Stimulated activated CD4-positive, alpha-beta T cell treated with anti-CD3 and anti-CD28 coated beads, Interleukin-4, amount 100 ng/mL, for 4 hours (primary cell): ENCODE results near the gene PAF1.
"Not testable (repeated sequence)": the region's sequence is repeated elsewhere in the genome, so short reads cannot be mapped to it uniquely, and the experiment has no call there.

ENCODE experiments used
- DNase-seq, 2 experiments: peaks; one replicate each; pipeline ENCODE4 v3.0.0-alpha.2; 2020

Gene PAF1

DNA sequence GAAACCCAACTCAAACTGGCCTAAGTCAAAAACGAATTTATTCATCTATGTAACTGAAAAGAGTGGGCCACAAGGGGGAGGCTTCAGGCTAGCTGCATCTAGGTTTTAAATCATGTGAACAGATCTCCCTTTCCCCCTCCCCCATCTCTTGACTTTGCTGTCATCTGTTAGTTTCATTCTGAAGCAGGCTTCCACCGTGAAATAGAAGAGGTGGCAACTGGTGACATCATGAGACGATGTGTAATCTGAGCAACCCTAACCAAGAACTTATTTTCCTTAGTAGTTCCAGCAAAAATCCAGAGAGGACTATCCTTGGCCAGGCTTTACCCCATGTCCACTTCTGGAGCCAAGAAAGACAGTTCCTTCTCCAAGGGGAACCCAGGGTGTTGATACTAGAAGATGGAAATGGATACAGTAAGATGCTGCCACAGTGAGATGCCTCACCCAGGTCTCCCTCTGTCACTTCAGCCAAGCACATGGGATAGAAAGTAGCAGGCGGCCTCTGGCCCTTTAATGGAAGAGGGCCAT, 39.3 kb downstream of the PAF1 start:
- no peak for DNase-seq

DNA sequence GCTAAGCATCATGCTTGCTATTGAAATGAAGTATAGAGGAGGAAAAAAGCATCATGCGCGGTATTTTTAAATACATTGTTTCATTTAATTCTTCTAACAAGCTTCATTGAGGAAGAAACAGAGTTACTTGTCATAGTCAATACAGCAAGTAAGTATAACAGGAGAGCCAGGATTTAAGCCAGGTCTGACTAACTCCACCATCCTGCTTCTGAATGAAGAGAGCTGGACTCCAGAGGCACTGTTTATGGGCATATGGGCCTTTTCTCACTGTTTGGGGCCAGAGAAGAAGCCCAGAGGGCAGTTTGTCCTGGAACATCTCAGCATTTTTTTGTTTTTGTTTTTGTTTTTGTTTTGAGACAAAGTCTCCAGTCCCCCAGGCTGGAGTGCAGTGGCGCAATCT, 40.8 kb downstream of the PAF1 start:
- no peak for DNase-seq

DNA sequence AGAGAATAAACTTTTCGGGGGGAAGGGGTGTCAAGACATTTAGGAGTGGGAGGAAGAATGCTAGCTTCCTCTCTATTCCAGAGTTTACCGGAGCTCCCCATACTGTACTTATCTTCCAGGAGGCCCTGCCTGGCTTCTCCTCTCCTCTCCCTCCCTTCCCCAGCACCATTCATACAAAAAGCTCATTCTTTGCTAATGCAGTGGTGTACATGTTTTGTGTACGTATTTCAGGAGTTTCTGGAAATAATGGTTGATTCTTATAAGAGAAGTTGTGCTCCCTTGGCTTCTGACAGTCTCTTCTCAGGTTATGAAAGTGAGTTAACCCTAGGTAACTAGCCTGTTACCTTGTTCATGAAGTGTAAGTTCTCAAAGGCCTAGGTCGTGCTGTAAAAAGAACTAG, 41.6 kb downstream of the PAF1 start:
- DNase-seq, result no peak

DNA sequence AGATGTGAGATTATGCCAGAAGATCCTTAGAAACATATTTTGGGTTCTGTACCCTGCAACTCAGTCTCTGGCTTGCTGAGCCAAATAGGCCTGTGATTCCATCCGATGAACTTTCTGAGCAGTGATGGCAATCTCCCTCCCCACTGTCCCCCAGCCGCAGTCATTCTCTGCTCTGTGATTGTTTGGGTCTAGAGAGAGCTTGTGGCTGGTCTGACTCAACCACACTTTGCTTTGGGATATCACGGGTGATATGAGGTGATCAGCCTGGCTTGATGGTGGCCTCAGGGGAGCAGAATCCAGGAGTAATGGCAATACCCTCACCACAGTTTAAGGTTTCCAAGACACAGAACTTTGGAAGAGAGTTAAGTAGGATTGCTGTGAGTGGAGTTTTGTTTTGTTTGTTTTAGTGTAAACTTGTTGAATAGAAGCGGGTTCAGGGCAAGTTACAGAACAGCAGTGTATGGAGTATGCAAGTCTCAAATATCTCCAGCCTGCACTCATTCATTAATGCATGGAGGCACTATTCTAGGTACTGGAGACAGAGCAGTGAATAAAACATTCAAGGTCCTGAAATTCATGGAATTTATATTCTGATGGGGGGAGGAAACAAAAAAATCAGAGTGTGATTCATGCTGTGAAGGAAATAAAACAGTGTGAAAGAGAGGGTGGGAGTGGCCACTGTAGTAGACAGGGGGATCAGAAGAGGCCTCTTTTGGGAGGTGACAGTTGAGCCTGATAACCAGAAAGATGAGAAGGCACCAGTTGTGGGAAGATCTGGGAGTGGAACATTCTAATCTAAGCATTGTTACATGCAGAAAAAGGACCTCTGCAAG, 43.4 kb downstream of the PAF1 start:
- DNase-seq, result no peak

DNA sequence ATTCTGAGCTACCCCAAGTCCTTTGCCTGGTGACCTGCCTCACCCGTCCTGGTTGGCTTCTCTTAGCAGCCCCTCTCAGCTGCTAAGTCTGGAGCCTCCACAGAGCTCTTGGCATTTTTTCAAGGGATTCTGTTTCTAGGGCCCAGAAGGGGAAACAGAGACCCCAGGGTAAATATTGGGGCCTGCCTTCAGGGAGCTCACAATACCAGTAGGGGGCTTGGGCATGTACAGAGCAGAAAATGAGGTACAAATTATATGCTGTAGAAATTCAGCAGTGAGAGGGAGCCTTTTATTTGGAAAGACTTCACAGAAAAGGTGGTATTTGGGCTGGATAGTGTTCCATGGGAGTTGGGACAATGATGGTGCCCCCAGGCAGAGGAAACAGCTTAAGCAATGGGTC, 45.0 kb downstream of the PAF1 start:
- no peak for DNase-seq

DNA sequence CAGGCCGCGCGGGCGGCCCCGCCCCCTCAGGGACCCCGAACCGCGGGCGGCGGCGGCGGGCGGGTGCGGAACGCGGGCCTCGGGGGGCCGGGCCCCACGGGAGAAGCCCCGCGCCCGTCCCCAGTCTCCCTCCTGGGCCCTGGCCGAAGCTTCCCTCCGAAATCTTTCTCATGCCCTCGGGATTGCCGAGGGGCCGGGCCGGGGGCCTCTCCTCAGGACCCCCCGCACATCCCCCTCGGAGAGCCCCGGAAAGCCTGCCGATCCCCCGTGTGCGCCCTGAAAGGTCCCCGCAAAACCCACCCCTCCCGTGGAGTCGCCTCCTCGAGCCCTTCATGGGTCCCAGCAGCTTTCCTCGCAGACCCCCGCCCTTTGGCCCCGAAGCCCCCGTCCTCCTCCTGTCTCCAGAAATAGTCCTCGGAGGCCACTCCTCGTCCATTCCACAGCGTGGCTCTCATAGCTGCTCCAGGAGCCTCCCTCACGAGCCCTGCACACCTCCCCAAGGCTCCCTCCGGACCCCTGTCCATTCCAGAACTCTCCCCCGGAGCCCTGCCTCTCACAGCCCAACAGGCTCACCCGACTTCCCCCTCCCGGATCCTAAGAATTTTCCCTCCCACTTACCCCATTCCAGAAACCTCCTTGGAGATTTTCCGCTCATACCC, 48.1 kb downstream of the PAF1 start:
- DNase-seq, result peak in 1 of 2 experiments; percentile 4

DNA sequence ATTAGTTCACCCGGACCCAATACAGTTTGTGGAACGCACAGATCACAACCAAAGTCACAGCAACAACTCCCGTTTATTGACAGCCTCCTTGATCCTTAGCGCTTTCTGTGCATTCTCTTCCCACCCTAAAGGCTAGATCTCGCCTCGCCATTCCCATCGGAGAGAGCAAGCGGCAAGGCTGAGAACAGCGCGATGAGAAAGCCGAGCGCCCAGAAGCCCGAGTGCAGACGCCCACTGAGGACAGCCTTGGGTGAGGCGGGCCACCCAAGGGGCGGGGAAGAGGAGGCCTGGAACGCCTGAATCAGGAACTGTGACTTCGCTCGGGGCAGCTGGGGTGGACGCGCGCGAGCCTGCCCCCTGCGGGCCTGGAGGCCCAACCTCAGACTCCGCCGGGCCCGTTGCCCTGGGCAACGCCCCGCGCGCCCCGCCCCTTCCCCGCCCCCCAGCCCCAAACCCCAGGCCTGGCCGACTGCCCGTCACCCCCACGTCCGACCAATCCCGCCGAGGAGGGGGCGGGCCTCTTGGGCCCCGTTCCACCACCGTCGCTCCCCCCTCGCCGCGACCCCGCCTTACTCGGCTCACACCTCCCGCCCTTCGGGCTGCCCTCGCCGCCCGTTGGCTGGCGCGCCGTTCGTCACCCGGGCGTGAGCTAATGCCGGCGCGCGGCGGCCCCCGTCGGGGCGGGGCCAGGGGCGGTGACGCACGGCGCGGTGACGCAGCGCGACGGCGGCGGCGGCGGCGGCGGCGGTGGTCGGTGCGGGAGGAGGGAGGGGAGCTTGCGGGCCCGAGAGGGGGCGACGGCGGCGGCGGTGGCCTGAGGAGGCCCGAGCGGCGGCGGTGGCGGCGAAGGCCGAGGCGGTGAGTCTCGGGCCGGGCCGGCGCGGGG, 48.9 kb downstream of the PAF1 start, which contains the start of gene SAMD4B:
Gene SAMD4B (plus strand): TSS at position 703 of the 886 bp plus-strand sequence. CDS start 14,473 bp downstream, outside the sequence.
- DNase-seq, result peak; percentile 99 to 100

DNA sequence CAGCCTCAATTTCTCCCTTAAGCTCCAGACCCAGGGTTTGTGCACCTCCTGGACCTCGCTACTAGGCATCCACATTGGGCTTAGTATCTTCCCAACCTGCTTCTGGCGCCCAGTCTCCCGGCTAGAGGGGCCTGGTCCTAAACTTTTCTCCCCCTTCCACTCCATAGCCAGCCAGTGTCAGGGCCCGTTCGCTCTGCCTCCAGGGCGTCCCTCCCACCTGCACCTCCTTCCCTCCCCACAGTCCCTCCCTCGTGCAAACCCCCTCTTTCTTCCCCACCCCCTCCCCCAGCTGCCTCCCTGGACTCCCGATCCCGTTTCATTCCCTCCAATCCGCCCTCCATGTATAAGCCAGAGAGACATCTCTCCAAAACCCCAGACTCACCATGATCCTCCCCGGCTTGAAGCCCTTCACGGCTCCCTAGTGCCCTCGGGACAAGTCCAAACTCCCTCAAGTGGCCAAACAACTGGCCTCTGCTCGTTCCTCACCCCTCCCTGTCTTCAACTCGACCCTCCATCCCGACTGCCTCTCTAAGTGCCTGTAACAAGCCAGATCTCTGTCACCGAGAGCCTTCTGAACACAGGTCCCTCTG, 49.7 kb downstream of the PAF1 start:
- DNase-seq, result peak in 1 of 2 experiments; percentile 2

DNA sequence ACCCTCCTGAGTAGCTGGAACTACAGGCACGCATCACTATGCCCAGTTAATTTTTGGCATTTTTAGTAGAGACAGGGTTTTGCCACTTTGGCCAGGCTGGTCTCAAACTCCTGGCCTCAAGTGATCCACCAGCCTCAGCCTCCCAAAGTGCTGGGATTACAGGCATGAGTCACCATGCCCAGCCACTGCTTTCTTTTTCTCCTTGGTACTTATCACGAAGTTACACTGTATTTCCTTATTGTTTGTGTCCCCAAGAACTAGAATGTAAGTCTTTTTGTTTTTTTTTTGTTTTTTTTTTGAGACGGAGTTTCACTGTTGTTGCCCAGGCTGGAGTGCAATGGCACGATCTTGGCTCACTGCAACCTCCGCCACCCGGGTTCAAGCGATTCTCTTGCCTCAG, 50.8 kb downstream of the PAF1 start:
- not testable (repeated sequence) for DNase-seq

DNA sequence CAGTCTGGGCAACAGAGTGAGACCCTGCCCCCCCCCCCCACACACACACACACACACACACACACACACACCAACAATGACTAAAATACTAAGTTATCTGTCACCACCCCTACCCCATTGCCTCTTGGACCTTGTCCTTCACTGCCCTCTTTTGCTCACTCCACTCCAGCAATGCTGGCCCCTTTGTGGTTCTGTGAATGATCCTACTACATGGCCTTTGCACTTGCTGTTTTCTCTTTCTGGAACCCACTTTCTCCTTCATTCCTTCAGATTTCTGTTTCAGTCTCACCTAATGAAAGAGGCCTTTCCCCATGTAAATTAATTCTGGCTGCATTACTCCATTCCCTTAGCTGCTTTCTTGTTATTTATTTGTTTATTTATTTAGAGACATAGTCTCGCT, 51.2 kb downstream of the PAF1 start:
- DNase-seq, result no peak

DNA sequence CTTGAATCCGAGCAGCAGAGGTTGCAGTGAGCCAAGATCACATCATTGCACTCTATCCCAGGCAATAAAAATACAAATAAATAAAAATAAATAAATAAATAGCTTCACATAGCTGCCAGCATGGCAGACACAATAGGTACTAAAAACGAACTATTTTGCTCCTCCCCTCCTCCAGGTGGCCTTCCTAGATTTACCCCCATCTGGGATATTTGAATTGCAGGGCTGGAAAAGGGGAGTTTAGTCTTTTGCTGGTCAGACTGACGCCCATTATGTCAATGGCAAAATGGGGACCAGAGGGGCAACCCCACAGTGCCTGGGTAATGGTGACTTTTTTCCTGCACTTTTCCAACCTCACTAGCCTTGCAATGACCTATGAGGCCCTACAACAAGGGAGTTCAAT, 54.4 kb downstream of the PAF1 start:
- DNase-seq, result no peak
